Inflammatory macrophage (primary cell): ENCODE measurements around the gene SYNE2.
"Not testable (repeated sequence)": the region's sequence is repeated elsewhere in the genome, so short reads cannot be mapped to it uniquely, and the experiment has no call there.

Experiments used
- DNase-seq, 2 donors: peaks; one replicate each; pipeline ENCODE4 v3.0.0-alpha.2; 2020 to 2022

SYNE2 gene

GRCh38 chr14:64026600-64026999 is 173.8 kb downstream of the SYNE2 start:
- DNase-seq, result no peak

DNA sequence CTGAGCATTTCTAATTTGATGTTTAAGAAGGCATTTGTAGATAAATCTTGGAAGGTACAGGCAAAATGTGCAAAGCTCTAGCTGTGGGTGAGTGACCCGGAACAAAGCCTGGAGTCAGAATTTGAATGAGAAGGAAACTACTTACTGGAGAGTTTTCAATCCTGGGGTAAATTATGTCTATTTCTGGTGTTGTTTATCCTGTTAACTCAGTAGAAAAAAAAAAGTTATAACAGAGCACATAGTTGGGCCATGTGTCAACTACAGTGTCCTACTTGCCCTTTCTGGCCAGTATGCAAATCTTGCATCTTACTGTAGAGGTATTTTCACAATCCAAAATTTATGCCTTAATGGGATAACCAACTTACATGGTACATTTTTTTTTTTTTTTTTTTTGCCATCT is 182.3 kb downstream of the SYNE2 start:
- no peak for DNase-seq

- not testable (repeated sequence) for DNase-seq
These were observed 185.3 kb downstream of the SYNE2 start for GRCh38 chr14:64037869-64038745.

DNA sequence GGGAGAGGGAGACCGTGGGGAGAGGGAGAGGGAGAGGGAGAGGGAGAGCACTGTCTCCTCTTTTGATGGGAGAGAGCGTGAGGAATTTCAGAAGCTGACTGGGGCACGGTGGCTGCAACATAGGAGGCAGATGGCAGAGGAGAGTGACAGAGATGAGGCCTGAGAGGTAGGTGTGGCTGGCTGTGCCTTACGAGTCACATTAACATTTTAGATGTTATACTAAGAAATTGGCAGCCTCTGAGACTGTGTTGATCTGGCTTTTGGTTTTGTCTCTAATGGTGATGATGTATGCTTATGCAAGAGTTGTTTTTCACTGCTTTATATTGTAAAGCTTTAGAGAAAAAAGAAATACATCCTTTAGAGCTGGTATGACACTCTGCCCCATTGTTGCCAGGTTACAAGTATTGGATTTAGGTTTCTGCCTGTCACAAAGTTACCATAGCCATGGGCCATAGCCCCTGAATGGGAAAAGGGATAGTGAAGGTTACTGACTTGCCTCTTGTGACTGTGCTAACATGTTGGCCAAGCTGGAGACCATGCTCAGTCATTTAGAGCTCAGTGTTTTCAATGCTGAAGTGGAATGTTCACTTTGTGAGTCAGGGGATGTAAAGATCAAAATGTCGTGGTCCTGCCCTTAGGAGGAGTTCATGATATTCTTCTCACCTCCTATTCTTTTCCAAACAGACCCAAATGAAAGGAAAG is 186.2 kb downstream of the SYNE2 start:
- DNase-seq, result no peak

- DNase-seq, result no peak
These were observed 187.2 kb downstream of the SYNE2 start for GRCh38 chr14:64040044-64040443.

DNA sequence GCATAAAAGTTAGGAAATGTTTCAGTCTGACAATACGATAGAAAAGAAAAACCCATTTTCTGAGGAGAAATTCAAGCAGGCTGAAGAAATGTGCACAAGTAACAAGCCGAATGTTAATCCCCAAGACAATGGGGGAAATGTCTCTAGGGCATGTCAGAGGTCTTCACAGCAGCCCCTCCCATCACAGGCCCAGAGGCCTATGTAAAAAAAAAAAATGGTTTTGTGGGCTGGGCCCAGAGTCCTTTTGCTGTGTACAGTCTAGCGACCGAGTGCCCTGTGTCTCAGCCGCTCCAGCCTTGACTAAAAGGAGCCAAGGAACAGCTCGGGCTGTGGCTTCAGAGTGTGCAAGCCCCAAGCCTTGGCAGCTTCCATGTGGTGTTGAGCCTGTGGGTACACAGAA is 190.5 kb downstream of the SYNE2 start:
- DNase-seq, result not testable (repeated sequence)

GRCh38 chr14:64045091-64045490 is 192.3 kb downstream of the SYNE2 start:
- no peak for DNase-seq

- no peak for DNase-seq
These were observed 197.0 kb downstream of the SYNE2 start for GRCh38 chr14:64049616-64050381.

GRCh38 chr14:64053694-64054669 is 201.2 kb downstream of the SYNE2 start:
- DNase-seq, result no peak

DNA sequence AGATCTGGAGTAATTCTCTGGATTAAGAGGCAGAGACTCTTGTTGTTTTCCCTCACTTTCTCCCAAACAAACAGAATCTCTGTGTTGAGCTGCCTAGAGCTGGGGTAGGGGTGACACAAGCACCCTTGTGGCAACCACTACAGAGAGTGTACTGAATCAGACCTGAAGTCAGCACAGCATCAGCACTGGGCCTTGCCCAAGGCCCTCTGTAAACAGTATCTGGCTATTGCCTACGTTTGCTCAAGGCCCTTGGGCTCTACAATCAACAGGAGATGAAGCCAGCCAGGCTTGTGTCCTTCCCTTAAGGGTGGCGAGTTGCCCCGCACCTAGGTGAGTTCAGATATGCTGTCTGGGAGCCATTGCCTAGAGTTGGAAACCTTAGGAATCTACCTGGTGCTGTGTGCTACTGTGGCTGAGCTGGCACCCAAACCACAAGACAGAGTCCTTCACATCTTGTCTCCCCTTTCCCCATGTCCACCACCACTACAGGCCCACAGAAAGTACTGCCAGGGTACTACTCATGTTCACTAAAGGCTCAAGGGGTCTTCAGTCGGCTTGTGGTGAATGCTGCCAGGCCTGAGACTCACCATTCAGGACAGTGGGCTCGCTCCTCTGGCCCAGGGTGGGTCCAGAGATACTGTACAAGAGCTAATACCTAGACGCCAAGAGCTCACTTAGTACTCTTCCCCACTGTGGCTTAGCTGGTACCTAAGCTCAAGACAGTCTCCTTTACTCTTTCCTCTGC is 206.8 kb downstream of the SYNE2 start:
- no peak for DNase-seq

- no peak for DNase-seq
These were observed 207.4 kb downstream of the SYNE2 start for GRCh38 chr14:64060199-64060545.

DNA sequence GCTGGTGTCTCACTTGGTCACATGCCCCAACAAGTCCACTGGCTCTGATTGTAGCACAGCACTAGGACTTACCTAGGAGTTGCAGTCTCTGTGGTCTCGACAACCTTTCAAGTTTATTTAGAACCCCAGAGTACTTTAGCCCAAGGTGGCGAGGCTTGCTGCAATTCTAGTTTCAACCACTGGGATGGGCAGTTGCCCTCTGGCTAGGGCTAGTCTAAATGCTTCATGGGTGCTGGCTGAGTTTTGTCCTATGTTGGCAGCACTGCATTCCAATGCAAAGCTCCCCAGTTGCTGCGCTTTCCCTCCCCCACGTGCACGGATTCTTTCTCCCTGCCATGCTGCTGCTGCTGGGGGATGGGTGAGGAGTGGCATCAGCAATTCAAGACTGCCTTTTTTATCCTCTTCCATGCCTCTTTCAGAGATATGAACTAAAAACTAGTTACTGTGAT is 207.9 kb downstream of the SYNE2 start:
- DNase-seq, result no peak

DNA sequence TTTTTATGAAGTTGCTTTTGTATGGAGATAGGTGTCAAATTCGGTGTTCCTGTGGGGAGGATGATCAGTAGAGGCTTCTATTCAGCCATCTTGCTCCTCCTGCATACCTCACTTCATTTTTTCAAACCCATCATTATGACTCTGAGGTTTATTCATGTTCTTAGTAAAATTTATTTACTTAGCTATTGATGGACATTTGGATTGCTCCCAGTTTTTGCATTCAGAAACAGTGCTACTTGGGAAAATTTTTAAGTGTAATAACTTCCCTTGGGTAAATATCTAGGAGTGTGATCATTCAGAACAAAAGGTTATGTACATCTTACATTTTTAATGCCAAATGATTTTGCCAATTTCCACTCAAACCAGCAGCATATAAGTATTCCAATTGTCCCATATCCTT is 208.3 kb downstream of the SYNE2 start:
- DNase-seq, result no peak

- no peak for DNase-seq
These were observed 208.9 kb downstream of the SYNE2 start for GRCh38 chr14:64061706-64062105.

GRCh38 chr14:64062381-64063115 is 209.7 kb downstream of the SYNE2 start:
- DNase-seq, result no peak

DNA sequence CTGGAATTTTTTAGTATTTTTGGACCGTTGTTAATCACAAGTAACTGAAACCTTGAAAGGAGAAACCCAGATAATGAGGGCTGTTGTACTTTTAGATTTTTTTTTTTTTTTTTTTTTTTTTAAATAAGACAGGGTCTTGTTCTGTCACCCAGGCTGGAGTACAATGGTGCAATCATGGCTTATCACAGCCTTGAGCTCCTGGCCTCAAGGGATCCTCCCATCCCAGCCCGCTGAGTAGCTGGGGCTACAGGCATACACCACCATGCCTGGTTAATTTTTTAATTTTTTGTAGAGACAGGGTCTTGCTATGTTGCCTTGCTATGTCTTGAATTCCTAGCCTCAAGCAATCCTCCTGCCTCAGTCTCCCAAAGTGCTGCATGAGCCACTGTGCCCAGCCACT is 211.6 kb downstream of the SYNE2 start:
- no peak for DNase-seq

- DNase-seq, result no peak
These were observed 217.0 kb downstream of the SYNE2 start for GRCh38 chr14:64069634-64070359.

GRCh38 chr14:64074961-64075612 is 222.3 kb downstream of the SYNE2 start:
- DNase-seq, result no peak

- DNase-seq, result no peak
These were observed 222.8 kb downstream of the SYNE2 start for GRCh38 chr14:64075613-64076005.
